HepG2 (cell line): ENCODE results near the gene CTSA. TPM values are rescaled to one million over a fixed set of nuclear protein-coding genes. Genes with fewer than 3 reads are reported as not detected.
A peak's percentile ranks its signal among the peaks of the same experiment; 100 is the strongest.

Experiments
- AGO2 ChIP-seq: fragments of 200-400 bp; formaldehyde crosslinking; optimal IDR thresholded peaks from 2 replicates; pipeline ENCODE3; 2017; ENCODE audit warnings: mild to moderate bottlenecking, low read depth, low read length, moderate library complexity
- EZH2 ChIP-seq: conservative IDR thresholded peaks from 2 replicates; pipeline ENCODE4 v1.6.1; 2012; ENCODE audit warnings: mild to moderate bottlenecking, low read depth, low read length, moderate library complexity
- FOXO4 ChIP-seq: sonication (generic); formaldehyde crosslinking; conservative IDR thresholded peaks from 2 replicates; pipeline ENCODE4 v1.8.1; 2023; ENCODE audit warnings: missing genetic modification reagents
- GABPA ChIP-seq, 2 experiments: IDR thresholded peaks; 2 replicates each; pipeline ENCODE4 v1.6.1; 2011 to 2016; ENCODE audit warnings: low read depth in 2 of 2, low read length in 1 of 2, missing biosample characterization in 1 of 2, missing genetic modification characterization in 1 of 2
- HMG20A ChIP-seq: IDR thresholded peaks from 2 replicates; pipeline ENCODE4 v1.6.1; 2016; ENCODE audit warnings: borderline replicate concordance
- KDM5B ChIP-seq: sonication (generic); formaldehyde crosslinking; IDR thresholded peaks from 2 replicates; pipeline ENCODE4 v1.4.0; 2020; ENCODE audit warnings: missing genetic modification reagents, mild to moderate bottlenecking, borderline replicate concordance
- MTERF4 ChIP-seq: sonication (generic); formaldehyde crosslinking; IDR thresholded peaks from 2 replicates; pipeline ENCODE4 v1.8.0; 2023; ENCODE audit warnings: mild to moderate bottlenecking, missing genetic modification reagents
- NR2F2 ChIP-seq: IDR thresholded peaks from 2 replicates; pipeline ENCODE4 v1.6.1; 2012; ENCODE audit warnings: low read depth, inconsistent platforms, borderline replicate concordance
- PHF21A ChIP-seq: sonication (generic); formaldehyde crosslinking; IDR thresholded peaks from 2 replicates; pipeline ENCODE4 v1.5.0; 2020; ENCODE audit warnings: mild to moderate bottlenecking, missing genetic modification reagents
- RFX3 ChIP-seq: IDR thresholded peaks from 2 replicates; pipeline ENCODE4 v1.6.1; 2016; ENCODE audit warnings: missing biosample characterization, missing genetic modification reagents
- ZBTB33 ChIP-seq: sonication (generic); formaldehyde crosslinking; IDR thresholded peaks from 2 replicates; pipeline ENCODE4 v1.4.0; 2020; ENCODE audit warnings: missing genetic modification reagents
- ZFP41 ChIP-seq: sonication (generic); formaldehyde crosslinking; IDR thresholded peaks from 2 replicates; pipeline ENCODE4 v1.4.0; 2020; ENCODE audit warnings: mild to moderate bottlenecking, missing genetic modification reagents, borderline replicate concordance
- ZFY ChIP-seq: sonication (generic); formaldehyde crosslinking; IDR thresholded peaks from 2 replicates; pipeline ENCODE4 v1.4.0; 2020; ENCODE audit warnings: missing genetic modification reagents
- ZNF274 ChIP-seq: sonication (generic); formaldehyde crosslinking; IDR thresholded peaks from 2 replicates; pipeline ENCODE4 v1.5.1; 2020; ENCODE audit warnings: mild to moderate bottlenecking, missing genetic modification reagents
- ZNF414 ChIP-seq: sonication (generic); formaldehyde crosslinking; IDR thresholded peaks from 2 replicates; pipeline ENCODE4 v1.5.0; 2020; ENCODE audit warnings: missing genetic modification reagents
- ZNF652 ChIP-seq: IDR thresholded peaks from 2 replicates; pipeline ENCODE4 v1.6.1; 2016; ENCODE audit warnings: low read depth, borderline replicate concordance
- polyA plus RNA-seq, 8 experiments: library from polyadenylated mRNA; depleted of rRNA in 3 of 8; stranded (reverse) in 7 of 8; unstranded in 1 of 8; fragments of >200 nt; fragmentation: Illumina TruSeq in 4 of 8; extraction: Trizol in 4 of 8; gene quantifications; 2 replicates each; pipeline versions ENCODE4 v1.2.1 to v1.2.3, GENCODE V29; 2011 to 2016; ENCODE audit warnings: low read depth in 4 of 8, missing spikeins in 1 of 8, mixed read lengths in 1 of 8; ENCODE audit not compliant: insufficient read depth in 1 of 8
- total RNA-seq, 5 experiments: library from RNA; depleted of rRNA; stranded (reverse); fragments of >200 nt; fragmentation: Illumina TruSeq; extraction: Trizol; gene quantifications; 2 replicates each; pipeline ENCODE4 v1.2.3, GENCODE V29; 2016; ENCODE audit warnings: low read depth in 1 of 5
- TF ChIP-seq, protein P1 (sequence below): sonication (generic); formaldehyde crosslinking; conservative IDR thresholded peaks from 2 replicates; pipeline ENCODE4 v1.8.0; 2022; ENCODE audit warnings: low read depth, missing genetic modification reagents
- TF ChIP-seq, protein P2 (sequence below): sonication (generic); formaldehyde crosslinking; IDR thresholded peaks from 2 replicates; pipeline ENCODE4 v1.4.0; 2020; ENCODE audit warnings: low read depth, missing genetic modification reagents

CTSA gene
- total and polyA plus RNA-seq, 2 of the 13 experiments (the other 11 are each of a cell fraction or from before 2014, with no cell fraction given), result 202 to 231 TPM

- TF ChIP-seq, protein P1, sequence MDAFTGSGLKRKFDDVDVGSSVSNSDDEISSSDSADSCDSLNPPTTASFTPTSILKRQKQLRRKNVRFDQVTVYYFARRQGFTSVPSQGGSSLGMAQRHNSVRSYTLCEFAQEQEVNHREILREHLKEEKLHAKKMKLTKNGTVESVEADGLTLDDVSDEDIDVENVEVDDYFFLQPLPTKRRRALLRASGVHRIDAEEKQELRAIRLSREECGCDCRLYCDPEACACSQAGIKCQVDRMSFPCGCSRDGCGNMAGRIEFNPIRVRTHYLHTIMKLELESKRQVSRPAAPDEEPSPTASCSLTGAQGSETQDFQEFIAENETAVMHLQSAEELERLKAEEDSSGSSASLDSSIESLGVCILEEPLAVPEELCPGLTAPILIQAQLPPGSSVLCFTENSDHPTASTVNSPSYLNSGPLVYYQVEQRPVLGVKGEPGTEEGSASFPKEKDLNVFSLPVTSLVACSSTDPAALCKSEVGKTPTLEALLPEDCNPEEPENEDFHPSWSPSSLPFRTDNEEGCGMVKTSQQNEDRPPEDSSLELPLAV (CRISPR knock-in tag), result no peak
- TF ChIP-seq FOXO4 (no peak), HMG20A (CRISPR knock-in tag) (peak; percentile 74; the same call in 1 of the 2 replicates), ZNF414 (CRISPR knock-in tag) (peak; percentile 90), ZFY (CRISPR knock-in tag) (peak; percentile 39), RFX3 (CRISPR knock-in tag) (no peak), ZFP41 (CRISPR knock-in tag) (no peak), NR2F2 (peak; percentile 79), MTERF4 (CRISPR knock-in tag) (peak; percentile 53; the same call in 1 of the 2 replicates), ZNF274 (peak; percentile 49; the same call in 1 of the 2 replicates), KDM5B (CRISPR knock-in tag) (peak; percentile 76; the same call in 1 of the 2 replicates), AGO2 (no peak), EZH2 (no peak), ZNF652 (CRISPR knock-in tag) (peak; percentile 77; the same call in 1 of the 2 replicates), GABPA (IDR thresholded peaks at IDR 0.05; ENCODE audit: low read depth, low read length) (no peak), GABPA (CRISPR knock-in tag; IDR thresholded peaks at IDR 0.05; ENCODE audit: low read depth) (peak; percentile 71), ZBTB33 (CRISPR knock-in tag) (peak; percentile 29; the same call in 1 of the 2 replicates), PHF21A (CRISPR knock-in tag) (peak; percentile 99)
- TF ChIP-seq, protein P2, sequence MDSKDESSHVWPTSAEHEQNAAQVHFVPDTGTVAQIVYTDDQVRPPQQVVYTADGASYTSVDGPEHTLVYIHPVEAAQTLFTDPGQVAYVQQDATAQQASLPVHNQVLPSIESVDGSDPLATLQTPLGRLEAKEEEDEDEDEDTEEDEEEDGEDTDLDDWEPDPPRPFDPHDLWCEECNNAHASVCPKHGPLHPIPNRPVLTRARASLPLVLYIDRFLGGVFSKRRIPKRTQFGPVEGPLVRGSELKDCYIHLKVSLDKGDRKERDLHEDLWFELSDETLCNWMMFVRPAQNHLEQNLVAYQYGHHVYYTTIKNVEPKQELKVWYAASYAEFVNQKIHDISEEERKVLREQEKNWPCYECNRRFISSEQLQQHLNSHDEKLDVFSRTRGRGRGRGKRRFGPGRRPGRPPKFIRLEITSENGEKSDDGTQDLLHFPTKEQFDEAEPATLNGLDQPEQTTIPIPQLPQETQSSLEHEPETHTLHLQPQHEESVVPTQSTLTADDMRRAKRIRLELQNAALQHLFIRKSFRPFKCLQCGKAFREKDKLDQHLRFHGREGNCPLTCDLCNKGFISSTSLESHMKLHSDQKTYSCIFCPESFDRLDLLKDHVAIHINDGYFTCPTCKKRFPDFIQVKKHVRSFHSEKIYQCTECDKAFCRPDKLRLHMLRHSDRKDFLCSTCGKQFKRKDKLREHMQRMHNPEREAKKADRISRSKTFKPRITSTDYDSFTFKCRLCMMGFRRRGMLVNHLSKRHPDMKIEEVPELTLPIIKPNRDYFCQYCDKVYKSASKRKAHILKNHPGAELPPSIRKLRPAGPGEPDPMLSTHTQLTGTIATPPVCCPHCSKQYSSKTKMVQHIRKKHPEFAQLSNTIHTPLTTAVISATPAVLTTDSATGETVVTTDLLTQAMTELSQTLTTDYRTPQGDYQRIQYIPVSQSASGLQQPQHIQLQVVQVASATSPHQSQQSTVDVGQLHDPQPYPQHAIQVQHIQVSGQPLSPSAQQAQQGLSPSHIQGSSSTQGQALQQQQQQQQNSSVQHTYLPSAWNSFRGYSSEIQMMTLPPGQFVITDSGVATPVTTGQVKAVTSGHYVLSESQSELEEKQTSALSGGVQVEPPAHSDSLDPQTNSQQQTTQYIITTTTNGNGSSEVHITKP (CRISPR knock-in tag), result peak; percentile 97
Observed at GRCh38 chr20:45927071-45927878, 36.1 kb downstream of the CTSA start (continued).
